HepG2 (cell line): ENCODE data around the gene CLIC5. TPM values are rescaled to one million over a fixed set of nuclear protein-coding genes. Genes with fewer than 3 reads are reported as not detected.

Experiments used
- ATAC-seq: fragments of 200-7000 bp; cut with Tn5 transposase; 3 replicates; pipeline ENCODE4 v1.9.1; 2020; ENCODE audit warnings: mild to moderate bottlenecking, moderate library complexity
- BruUV-seq: library from RNA; stranded (reverse); fragments of 400-500 nt; replicated peaks from 2 replicates; lab custom pipeline; 2021; lab: Mats Ljungman, UMichigan
- CTCF ChIA-PET: fragments of 300-600 bp; formaldehyde crosslinking; extraction: SDS; loops from one replicate; lab custom pipeline; 2021; ENCODE audit warnings: low total read pairs, inconsistent platforms, low intra/inter-chr PET ratio; lab: Yijun Ruan, JAX
- POLR2A ChIA-PET: fragments of 350-600 bp; sonication (Branson Sonifier 250); formaldehyde crosslinking; loops from one replicate; lab custom pipeline; 2020; ENCODE audit warnings: antibody characterized with exemption, inconsistent platforms; lab: Yijun Ruan, JAX
- DNase-seq: peaks from one replicate; pipeline ENCODE4 v3.0.0-alpha.2; 2015; ENCODE audit warnings: low spot score
- FAIRE-seq: peaks from 3 replicates; lab custom pipeline; 2011; peaks lifted over from hg19 to GRCh38; lab: Jason Lieb, UNC
- H2AFZ ChIP-seq: one replicate; pipeline ENCODE4 v1.6.1; 2011; ENCODE audit warnings: low read length, inconsistent platforms
- H3K27ac ChIP-seq: fragments of 300-600 bp; 3 replicates; pipeline ENCODE4 v1.8.0; 2011; ENCODE audit warnings: mixed run types, mild to moderate bottlenecking, mixed read lengths, low read length, inconsistent platforms; ENCODE audit not compliant: insufficient read depth; ENCODE audit errors: extremely low read length
- H3K27me3 ChIP-seq, 2 experiments: fragments of 200-600 bp in 1 of 2; 2 replicates in 1 of 2; 3 replicates in 1 of 2; pipeline versions ENCODE4 v1.6.0 to v1.8.0; 2011; ENCODE audit warnings: low read length in 2 of 2, mild to moderate bottlenecking in 2 of 2, moderate library complexity in 2 of 2, inconsistent platforms in 1 of 2; ENCODE audit not compliant: insufficient read depth in 2 of 2, control insufficient read depth in 1 of 2
- H3K36me3 ChIP-seq, 2 experiments: fragments of 200-600 bp in 1 of 2; replicated peaks in 1 of 2; 2 replicates in 1 of 2; 3 replicates in 1 of 2; pipeline versions ENCODE4 v1.5.1 to v1.8.0; 2011; ENCODE audit warnings: low read length in 2 of 2, inconsistent platforms in 1 of 2; ENCODE audit not compliant: insufficient read depth in 2 of 2, control insufficient read depth in 1 of 2
- H3K4me1 ChIP-seq: 2 replicates; pipeline ENCODE4 v1.5.1; 2012; ENCODE audit warnings: low read length, inconsistent platforms; ENCODE audit not compliant: insufficient read depth
- H3K4me2 ChIP-seq: 2 replicates; pipeline ENCODE4 v1.6.0; 2011; ENCODE audit warnings: low read depth, low read length, inconsistent platforms
- H3K4me3 ChIP-seq, 3 experiments: fragments of 200-600 bp in 1 of 3; sonication (generic), shearing (Covaris generic) in 1 of 3; replicated peaks in 1 of 3; 2 replicates each; pipeline ENCODE4 v1.5.1; 2011 to 2016; ENCODE audit warnings: low read length in 3 of 3, inconsistent platforms in 2 of 3, low read depth in 2 of 3, mild to moderate bottlenecking in 2 of 3, control low read depth in 1 of 3, mixed read lengths in 1 of 3; ENCODE audit not compliant: insufficient read depth in 1 of 3
- H3K79me2 ChIP-seq: one replicate; pipeline ENCODE4 v1.6.1; 2011; ENCODE audit warnings: low read length, inconsistent platforms; ENCODE audit not compliant: insufficient read depth
- H3K9ac ChIP-seq: 2 replicates; pipeline ENCODE4 v1.6.0; 2011; ENCODE audit warnings: mild to moderate bottlenecking, low read depth, low read length, inconsistent platforms; ENCODE audit not compliant: insufficient read depth
- H3K9me3 ChIP-seq: 2 replicates; pipeline ENCODE4 v1.5.1; 2012; ENCODE audit warnings: mild to moderate bottlenecking, low read length
- H4K20me1 ChIP-seq: 2 replicates; pipeline ENCODE4 v1.6.0; 2011; ENCODE audit warnings: inconsistent platforms, mild to moderate bottlenecking, low read length, moderate library complexity; ENCODE audit not compliant: insufficient read depth
- CBFB ChIP-seq: sonication (generic); formaldehyde crosslinking; IDR thresholded peaks from 2 replicates; pipeline ENCODE4 v1.4.0; 2020; ENCODE audit warnings: missing genetic modification reagents
- CENPT ChIP-seq: sonication (generic); formaldehyde crosslinking; IDR thresholded peaks from 2 replicates; pipeline ENCODE4 v1.8.0; 2022; ENCODE audit warnings: low read depth, mild to moderate bottlenecking, moderate library complexity, missing genetic modification reagents
- CREM ChIP-seq, 2 experiments: sonication (generic) in 1 of 2; formaldehyde crosslinking in 1 of 2; IDR thresholded peaks; 2 replicates each; pipeline versions ENCODE4 v1.4.0 to v1.6.1; 2016 to 2020; ENCODE audit warnings: antibody characterized with exemption in 1 of 2, mild to moderate bottlenecking in 1 of 2, missing genetic modification reagents in 1 of 2
- HDAC2 ChIP-seq: sonication (generic); formaldehyde crosslinking; IDR thresholded peaks from 2 replicates; pipeline ENCODE4 v1.4.0; 2020; ENCODE audit warnings: missing genetic modification reagents
- KAT7 ChIP-seq: IDR thresholded peaks from 2 replicates; pipeline ENCODE4 v1.6.1; 2018; ENCODE audit warnings: borderline replicate concordance, missing compliant biosample characterization
- MED13 ChIP-seq: sonication (generic); formaldehyde crosslinking; IDR thresholded peaks from 2 replicates; pipeline ENCODE4 v1.5.0; 2020; ENCODE audit warnings: missing genetic modification reagents
- MTF2 ChIP-seq: sonication (generic); formaldehyde crosslinking; IDR thresholded peaks from 2 replicates; pipeline ENCODE4 v1.5.0; 2020; ENCODE audit warnings: missing genetic modification reagents, borderline replicate concordance
- NCOR1 ChIP-seq: fragments of 200-600 bp; sonication (generic); IDR thresholded peaks from 2 replicates; pipeline ENCODE4 v1.7.0; 2017; ENCODE audit warnings: antibody characterized with exemption, low read length, borderline replicate concordance
- NKX3-1 ChIP-seq: sonication (generic); formaldehyde crosslinking; IDR thresholded peaks from 2 replicates; pipeline ENCODE4 v1.5.0; 2020; ENCODE audit warnings: missing genetic modification reagents
- POGZ ChIP-seq: sonication (generic); formaldehyde crosslinking; IDR thresholded peaks from 2 replicates; pipeline ENCODE4 v1.4.0; 2020; ENCODE audit warnings: mild to moderate bottlenecking, missing genetic modification reagents
- ZFYVE20 ChIP-seq: sonication (generic); formaldehyde crosslinking; IDR thresholded peaks from 2 replicates; pipeline ENCODE4 v1.8.0; 2023; ENCODE audit warnings: low read depth, mild to moderate bottlenecking, moderate library complexity, missing genetic modification reagents, borderline replicate concordance
- ZNF570 ChIP-seq: sonication (generic); formaldehyde crosslinking; IDR thresholded peaks from 2 replicates; pipeline ENCODE4 v1.4.0; 2020; ENCODE audit warnings: mild to moderate bottlenecking, missing genetic modification reagents, borderline replicate concordance
- ZNF678 ChIP-seq: sonication (generic); formaldehyde crosslinking; IDR thresholded peaks from 2 replicates; pipeline ENCODE4 v1.4.0; 2020; ENCODE audit warnings: mild to moderate bottlenecking, missing genetic modification reagents
- WGBS: methylation state at CpG from one replicate; pipeline ENCODE4 v1.1.6; 2017; ENCODE audit warnings: low lambda C conversion rate; 5-methylcytosine and 5-hydroxymethylcytosine counted together
- in situ Hi-C: cut with HindIII; loops from 2 replicates; pipeline ENCODE4 v1.10.0; 2017; ENCODE audit warnings: low pct_unique_long_range_greater_than_20kb; ENCODE audit not compliant: extremely low pct_ligation_motif_present
- intact Hi-C: fragments of 100-400 bp; cut with micrococcal nuclease; formaldehyde crosslinking; loops from one replicate; pipeline ENCODE4 v1.10.0; 2022; ENCODE audit not compliant: unreplicated experiment
- polyA plus RNA-seq, 8 experiments: library from polyadenylated mRNA; depleted of rRNA in 3 of 8; stranded (reverse) in 7 of 8; unstranded in 1 of 8; fragments of >200 nt; fragmentation: Illumina TruSeq in 4 of 8; extraction: Trizol in 4 of 8; gene quantifications; 2 replicates each; pipeline versions ENCODE4 v1.2.1 to v1.2.3, GENCODE V29; 2011 to 2016; ENCODE audit warnings: low read depth in 4 of 8, missing spikeins in 1 of 8, mixed read lengths in 1 of 8; ENCODE audit not compliant: insufficient read depth in 1 of 8
- total RNA-seq, 5 experiments: library from RNA; depleted of rRNA; stranded (reverse); fragments of >200 nt; fragmentation: Illumina TruSeq; extraction: Trizol; gene quantifications; 2 replicates each; pipeline ENCODE4 v1.2.3, GENCODE V29; 2016; ENCODE audit warnings: low read depth in 1 of 5
- TF ChIP-seq, protein P1 (sequence below): IDR thresholded peaks from 2 replicates; pipeline ENCODE4 v1.6.1; 2016
- TF ChIP-seq, protein P2 (sequence below): sonication (generic); formaldehyde crosslinking; IDR thresholded peaks from 2 replicates; pipeline ENCODE4 v1.8.0; 2023; ENCODE audit warnings: mild to moderate bottlenecking, missing genetic modification reagents
- TF ChIP-seq, protein P3 (sequence below): sonication (generic); formaldehyde crosslinking; IDR thresholded peaks from 2 replicates; pipeline ENCODE4 v1.5.1; 2020; ENCODE audit warnings: missing genetic modification reagents, mild to moderate bottlenecking, borderline replicate concordance

CLIC5 gene
- total and polyA plus RNA-seq, 2 of the 13 experiments (the other 11 are each of a cell fraction or from before 2014, with no cell fraction given), result not detected

DNA sequence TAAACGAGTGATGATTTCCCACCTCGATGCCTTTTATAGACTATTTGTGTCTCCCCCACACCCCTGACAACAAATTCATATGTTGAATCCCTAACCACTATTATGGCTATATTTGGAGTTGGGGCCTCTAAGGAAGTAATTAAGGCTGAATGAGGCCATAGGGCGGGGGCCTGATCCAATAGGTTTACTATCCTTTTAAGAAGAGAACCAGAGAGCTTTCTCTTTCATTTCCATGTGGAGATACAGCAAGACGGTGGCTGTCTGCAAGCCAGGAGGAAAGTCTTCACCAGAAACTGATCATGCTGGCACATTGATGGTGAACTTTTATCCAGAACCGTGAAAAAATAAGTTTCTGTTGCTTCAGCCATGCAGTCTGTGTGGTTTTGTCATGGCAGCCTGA, 38.9 kb upstream of the CLIC5 start (continued):
- TF ChIP-seq, protein P1, sequence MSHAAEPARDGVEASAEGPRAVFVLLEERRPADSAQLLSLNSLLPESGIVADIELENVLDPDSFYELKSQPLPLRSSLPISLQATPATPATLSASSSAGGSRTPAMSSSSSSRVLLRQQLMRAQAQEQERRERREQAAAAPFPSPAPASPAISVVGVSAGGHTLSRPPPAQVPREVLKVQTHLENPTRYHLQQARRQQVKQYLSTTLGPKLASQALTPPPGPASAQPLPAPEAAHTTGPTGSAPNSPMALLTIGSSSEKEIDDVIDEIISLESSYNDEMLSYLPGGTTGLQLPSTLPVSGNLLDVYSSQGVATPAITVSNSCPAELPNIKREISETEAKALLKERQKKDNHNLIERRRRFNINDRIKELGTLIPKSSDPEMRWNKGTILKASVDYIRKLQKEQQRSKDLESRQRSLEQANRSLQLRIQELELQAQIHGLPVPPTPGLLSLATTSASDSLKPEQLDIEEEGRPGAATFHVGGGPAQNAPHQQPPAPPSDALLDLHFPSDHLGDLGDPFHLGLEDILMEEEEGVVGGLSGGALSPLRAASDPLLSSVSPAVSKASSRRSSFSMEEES (CRISPR knock-in tag), result no peak
- TF ChIP-seq MTF2 (CRISPR knock-in tag), result no peak
- TF ChIP-seq CENPT (CRISPR knock-in tag), result no peak
- no peak for TF ChIP-seq KAT7 (CRISPR knock-in tag)

DNA sequence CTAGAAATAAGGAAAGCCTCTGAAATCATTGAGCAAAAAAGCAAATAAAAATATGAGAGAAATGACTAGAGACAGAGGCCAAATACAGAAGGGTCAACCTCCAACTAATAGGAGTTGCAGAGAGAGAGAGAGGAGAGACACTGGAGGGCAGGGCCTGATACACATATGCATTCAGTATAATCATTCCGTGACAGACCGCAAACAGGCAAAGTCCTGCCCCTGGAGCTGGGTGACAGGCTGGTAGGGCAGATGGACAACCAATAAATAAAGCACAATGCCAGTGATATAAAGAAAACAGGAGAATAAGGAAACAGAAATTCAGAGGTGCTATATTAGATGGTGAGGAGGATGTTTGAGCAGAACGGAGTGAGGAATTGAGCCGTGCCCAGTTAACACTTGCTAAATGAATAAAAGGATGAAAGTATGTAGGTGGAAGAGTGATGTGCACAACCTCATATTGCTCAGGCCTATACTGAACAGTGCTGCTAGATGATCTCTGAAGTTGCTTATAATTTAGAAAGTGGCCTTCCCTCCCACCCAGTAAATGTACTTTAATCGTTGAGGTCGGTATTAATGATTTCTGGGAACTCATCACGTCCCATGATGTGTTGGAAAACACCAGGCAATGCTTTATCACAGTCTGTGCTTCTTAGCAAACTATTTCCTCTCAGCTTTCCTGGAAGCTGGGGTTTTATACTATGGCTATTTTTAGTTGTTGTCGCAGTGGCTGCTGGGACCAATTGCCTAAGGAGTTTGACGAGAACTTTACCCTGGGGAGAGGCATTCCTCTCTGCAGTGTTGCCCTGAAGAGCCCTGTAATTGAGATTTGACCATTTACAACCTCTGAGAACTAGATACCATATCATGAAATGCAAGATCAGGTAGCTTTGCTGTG, 37.6 kb upstream of the CLIC5 start:
- H3K36me3 ChIP-seq, result no peaks in the 10 kb centered on the region
- intact Hi-C loops (no loop called here), in situ Hi-C loops (no loop called here)
- ATAC-seq (no peak), FAIRE-seq (no peak), DNase-seq (no peak)
- H3K4me3 ChIP-seq, result no peak overlapping the region
- no peak overlapping the region for H2AFZ ChIP-seq
- no peak overlapping the region for H3K9ac ChIP-seq
- 23% methylated on average over 9 of the region's 9 CpGs for WGBS
- no peaks in the 10 kb centered on the region for H4K20me1 ChIP-seq
- H3K27ac ChIP-seq, result no peak overlapping the region
- POLR2A ChIA-PET, result no interaction called here
- H3K4me1 ChIP-seq, result no peaks in the 10 kb centered on the region
- CTCF ChIA-PET, result no interaction called here
- no peak overlapping the region for H3K4me2 ChIP-seq
- no TSS peak for BruUV-seq
- no peaks in the 10 kb centered on the region; the same call in 1 of the 2 replicates for H3K9me3 ChIP-seq
- no peaks in the 10 kb centered on the region; a peak in 1 of 5 replicates for H3K27me3 ChIP-seq
- H3K79me2 ChIP-seq, result no peaks in the 10 kb centered on the region
- TF ChIP-seq NKX3-1 (CRISPR knock-in tag) (no peak), HDAC2 (CRISPR knock-in tag) (no peak), POGZ (CRISPR knock-in tag) (no peak), NCOR1 (no peak), ZFYVE20 (no peak), CBFB (no peak), CREM (IDR thresholded peaks at IDR 0.05) (no peak), CREM (CRISPR knock-in tag; IDR thresholded peaks at IDR 0.05) (no peak), ZNF678 (CRISPR knock-in tag) (no peak), ZNF570 (CRISPR knock-in tag) (no peak), MED13 (no peak)
- TF ChIP-seq, protein P2, sequence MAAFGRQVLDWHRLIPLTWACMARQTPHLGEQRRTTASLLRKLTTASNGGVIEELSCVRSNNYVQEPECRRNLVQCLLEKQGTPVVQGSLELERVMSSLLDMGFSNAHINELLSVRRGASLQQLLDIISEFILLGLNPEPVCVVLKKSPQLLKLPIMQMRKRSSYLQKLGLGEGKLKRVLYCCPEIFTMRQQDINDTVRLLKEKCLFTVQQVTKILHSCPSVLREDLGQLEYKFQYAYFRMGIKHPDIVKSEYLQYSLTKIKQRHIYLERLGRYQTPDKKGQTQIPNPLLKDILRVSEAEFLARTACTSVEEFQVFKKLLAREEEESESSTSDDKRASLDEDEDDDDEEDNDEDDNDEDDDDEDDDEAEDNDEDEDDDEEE, result no peak
- TF ChIP-seq, protein P3, sequence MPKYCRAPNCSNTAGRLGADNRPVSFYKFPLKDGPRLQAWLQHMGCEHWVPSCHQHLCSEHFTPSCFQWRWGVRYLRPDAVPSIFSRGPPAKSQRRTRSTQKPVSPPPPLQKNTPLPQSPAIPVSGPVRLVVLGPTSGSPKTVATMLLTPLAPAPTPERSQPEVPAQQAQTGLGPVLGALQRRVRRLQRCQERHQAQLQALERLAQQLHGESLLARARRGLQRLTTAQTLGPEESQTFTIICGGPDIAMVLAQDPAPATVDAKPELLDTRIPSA (CRISPR knock-in tag), result no peak
